Cardiac fibroblast (primary cell): ENCODE data around the gene MRPL17.

ENCODE experiments used
- DNase-seq, 2 donors: peaks; one replicate each; pipeline versions ENCODE4 v3.0.0 to v3.0.0-alpha.2; 2010; ENCODE audit warnings: low read depth in 2 of 2
- H3K4me3 ChIP-seq, 2 donors: replicated peaks in 1 of 2; 1 replicate in 1 of 2; 2 replicates in 1 of 2; pipeline ENCODE4 v1.5.1; 2011; ENCODE audit warnings: low read depth in 2 of 2, low read length in 2 of 2, mild to moderate bottlenecking in 2 of 2, moderate library complexity in 1 of 2
- TF ChIP-seq, protein P1 (sequence below): IDR thresholded peaks from one replicate; pipeline ENCODE4 v1.5.1; 2011; ENCODE audit warnings: low read depth, mild to moderate bottlenecking, low read length, inconsistent platforms

The MRPL17 gene

DNA sequence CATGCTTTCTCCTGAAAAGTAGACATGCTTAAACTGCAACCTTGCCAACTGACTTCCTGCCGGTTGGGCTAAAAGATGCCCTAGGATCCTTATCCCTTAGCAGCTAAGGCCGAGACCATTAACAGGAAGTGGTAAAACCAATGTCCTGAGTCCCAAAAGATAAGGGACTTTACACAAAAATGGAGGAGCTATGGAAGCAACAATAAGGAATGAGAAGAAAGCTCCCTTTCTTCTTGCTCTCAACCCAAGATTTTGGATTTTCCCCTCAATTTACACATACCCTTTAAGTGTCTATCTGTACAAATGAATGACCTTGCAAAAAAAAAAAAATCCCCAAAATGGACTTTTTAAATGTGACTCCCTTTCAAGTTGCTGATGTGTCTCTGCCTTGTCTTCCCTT, 11.1 kb downstream of the MRPL17 start:
- no peak for DNase-seq
- TF ChIP-seq, protein P1, sequence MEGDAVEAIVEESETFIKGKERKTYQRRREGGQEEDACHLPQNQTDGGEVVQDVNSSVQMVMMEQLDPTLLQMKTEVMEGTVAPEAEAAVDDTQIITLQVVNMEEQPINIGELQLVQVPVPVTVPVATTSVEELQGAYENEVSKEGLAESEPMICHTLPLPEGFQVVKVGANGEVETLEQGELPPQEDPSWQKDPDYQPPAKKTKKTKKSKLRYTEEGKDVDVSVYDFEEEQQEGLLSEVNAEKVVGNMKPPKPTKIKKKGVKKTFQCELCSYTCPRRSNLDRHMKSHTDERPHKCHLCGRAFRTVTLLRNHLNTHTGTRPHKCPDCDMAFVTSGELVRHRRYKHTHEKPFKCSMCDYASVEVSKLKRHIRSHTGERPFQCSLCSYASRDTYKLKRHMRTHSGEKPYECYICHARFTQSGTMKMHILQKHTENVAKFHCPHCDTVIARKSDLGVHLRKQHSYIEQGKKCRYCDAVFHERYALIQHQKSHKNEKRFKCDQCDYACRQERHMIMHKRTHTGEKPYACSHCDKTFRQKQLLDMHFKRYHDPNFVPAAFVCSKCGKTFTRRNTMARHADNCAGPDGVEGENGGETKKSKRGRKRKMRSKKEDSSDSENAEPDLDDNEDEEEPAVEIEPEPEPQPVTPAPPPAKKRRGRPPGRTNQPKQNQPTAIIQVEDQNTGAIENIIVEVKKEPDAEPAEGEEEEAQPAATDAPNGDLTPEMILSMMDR: no peak

DNA sequence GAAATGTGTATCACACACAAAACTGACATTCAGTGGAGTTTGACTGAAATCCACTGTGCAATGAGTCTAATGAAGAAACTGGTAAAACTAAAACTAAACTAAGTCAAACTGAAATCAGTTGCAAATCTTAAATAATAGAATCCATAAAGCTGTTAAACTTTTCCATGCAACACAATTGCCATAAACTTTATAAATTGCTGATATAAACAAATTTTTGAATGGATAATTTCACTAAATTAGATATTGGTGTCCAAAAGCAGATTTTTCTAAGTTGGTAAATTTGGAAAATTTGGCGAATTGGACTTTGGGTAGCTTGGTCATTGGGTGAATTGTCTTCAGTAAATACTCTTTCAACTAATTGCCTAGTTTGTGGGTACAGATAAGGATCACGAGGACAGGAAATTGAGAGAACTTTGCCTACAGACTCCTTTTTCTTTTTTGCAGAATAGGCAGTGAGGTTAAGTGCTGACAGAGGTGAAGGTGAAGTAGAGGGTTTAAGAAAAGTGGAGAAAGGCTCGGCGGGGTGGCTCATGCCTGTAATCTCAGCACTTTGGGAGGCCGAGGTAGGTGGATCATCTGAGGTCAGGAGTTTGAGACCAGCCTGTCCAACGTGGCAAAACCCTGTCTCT, 12.8 kb downstream of the MRPL17 start:
- TF ChIP-seq, protein P1: no peak
- H3K4me3 ChIP-seq: no peak overlapping the region
- no peak for DNase-seq

More for the DNA sequence above, 11.1 kb downstream of the MRPL17 start:
- H3K4me3 ChIP-seq: no peak overlapping the region

DNA sequence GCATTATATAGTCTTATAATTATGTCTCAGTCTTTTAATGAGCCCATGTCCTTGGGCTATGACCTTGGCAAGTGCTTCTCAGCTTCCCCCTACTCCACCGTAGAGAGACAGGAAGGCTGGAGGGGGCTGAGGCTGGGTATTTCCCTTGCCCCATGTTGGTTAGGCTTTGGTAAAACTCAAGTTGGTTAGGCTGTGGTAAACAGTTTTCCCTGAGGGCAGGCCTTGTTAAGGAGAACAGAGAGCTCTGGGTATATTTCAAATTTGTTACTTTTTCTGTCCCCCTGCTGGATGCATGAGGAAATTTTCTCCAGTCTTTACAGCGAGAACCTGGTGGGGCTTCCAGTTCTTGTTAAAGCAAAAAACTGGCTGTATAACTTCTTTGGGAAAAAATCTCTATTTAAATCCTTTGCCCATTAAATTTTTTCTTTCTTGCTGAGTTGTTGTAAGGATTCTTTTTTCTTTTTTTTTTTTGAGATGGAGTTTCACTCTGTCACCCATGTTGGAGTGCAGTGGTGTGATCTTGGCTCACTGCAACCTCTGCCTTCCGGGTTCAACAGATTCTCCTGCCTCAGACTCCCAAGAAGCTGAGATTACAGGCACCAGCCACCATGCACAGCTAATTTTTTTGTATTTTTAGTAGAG, 15.3 kb downstream of the MRPL17 start:
- H3K4me3 ChIP-seq: no peak overlapping the region
- TF ChIP-seq, protein P1: peak; percentile 53

DNA sequence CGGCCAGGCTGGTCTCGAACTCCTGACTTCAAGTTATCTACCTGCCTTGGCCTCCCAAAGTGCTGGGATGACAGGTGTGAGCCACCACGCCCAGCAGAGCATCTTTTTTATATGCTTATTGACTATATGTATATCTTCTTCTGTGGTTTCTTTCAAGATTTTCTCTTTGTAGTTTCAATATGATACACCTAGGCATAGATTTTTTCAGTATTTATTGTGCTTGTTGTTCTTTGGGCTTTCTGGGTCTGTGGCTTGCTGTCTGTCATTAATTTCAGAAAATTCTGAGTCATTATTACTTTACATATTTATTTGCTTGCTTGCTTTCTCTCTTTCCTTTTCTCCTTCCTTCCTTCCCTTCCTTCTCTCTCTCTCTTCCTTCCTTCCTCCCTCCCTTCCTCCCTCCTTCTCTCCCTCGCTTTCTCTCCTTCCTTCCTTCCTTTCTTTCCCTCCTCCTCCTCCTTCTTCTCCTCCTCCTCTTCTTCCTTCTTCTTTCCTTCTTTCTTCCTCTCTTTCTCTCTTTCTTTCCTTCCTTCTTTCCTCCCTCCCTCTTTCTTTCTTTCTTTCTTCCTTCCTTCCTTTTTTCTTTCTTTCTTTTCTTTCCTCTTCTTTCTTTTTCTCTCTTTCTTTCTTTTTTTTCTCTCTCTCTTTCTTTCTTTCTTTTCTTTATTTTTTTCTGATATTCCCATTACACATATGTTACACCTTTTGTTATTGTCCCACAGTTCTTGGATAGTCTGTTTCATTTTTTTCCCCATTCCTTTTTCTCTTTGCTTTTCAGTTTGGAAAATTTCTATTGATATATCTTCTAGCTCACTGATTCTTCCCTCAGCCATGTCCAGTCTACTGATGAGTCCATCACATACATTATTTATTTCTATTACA, 16.6 kb downstream of the MRPL17 start:
- DNase-seq: no peak
- TF ChIP-seq, protein P1: no peak
- no peak overlapping the region for H3K4me3 ChIP-seq

More for the DNA sequence above, 15.3 kb downstream of the MRPL17 start:
- DNase-seq: peak; percentile 59 to 61

DNA sequence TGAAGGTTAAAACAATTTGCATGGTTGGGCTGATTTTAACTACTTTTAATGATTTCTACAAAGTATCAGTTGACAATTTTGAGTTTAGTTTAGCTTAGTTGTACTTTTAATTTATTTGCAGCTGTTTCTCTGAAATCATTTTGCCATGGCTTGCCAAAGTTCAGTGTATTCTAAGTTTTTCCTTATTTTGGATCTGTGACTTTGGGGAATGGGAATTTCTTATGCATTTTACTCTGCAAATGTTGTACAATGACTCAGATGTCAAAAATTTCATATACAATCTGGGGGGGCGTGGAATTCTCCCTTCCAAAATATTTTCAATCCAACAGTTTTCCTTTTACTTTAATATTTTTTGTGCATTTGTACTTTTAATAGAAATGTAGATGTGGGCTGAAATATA, 18.6 kb downstream of the MRPL17 start:
- H3K4me3 ChIP-seq: no peak overlapping the region
- DNase-seq: no peak
- TF ChIP-seq, protein P1: no peak

DNA sequence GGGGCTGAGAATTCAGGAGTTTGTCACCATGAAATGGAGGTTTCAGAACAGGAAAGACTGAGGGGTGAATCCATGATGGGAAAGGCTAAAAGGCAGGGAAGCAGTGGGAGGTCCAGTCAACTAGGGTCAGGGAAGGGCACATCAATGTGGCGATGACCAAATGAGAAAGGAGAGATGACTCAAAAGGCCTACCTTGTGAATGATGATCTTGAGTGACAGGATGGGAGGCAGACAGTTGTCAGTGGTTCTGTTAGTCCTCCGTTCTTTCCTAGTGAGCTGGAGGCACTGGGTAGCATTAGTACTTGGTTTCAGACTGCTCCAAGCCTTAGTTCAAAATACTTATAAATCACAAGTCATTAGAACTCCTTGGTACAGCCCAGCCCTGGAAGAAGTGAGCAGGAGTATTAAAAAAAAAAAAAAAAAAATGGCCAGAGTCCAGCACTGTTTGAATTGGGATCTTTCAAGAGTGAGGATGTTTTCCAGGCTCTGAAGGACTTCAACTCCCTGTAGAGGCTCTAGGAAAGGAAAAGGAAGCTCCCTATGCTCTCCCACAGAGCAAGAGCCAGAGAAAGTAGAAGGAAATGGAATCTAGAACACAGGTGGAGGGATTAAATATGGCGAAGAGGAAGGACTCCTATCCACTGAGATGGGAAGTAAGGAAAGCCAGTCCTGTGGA, 19.2 kb downstream of the MRPL17 start:
- no peak overlapping the region for H3K4me3 ChIP-seq
- DNase-seq: no peak
- TF ChIP-seq, protein P1: no peak
